Stimulated activated CD8-positive, alpha-beta memory T cell treated with anti-CD3 and anti-CD28 coated beads, Interleukin-15, amount 100 ng/mL, for 4 hours (primary cell): ENCODE measurements around the gene SLC45A1.

ENCODE experiments used
- DNase-seq, 2 donors: peaks; one replicate each; pipeline ENCODE4 v3.0.0-alpha.2; 2020; ENCODE audit warnings: low read depth in 2 of 2

Gene SLC45A1

GRCh38 chr1:8384577-8384976 is 66.7 kb downstream of the SLC45A1 start:
- no peak for DNase-seq

GRCh38 chr1:8386247-8386646 is 68.3 kb downstream of the SLC45A1 start:
- DNase-seq, result no peak

- no peak for DNase-seq
These were observed 71.0 kb downstream of the SLC45A1 start for GRCh38 chr1:8388732-8389562.

GRCh38 chr1:8389958-8390535 is 72.1 kb downstream of the SLC45A1 start:
- DNase-seq, result no peak

- no peak for DNase-seq
These were observed 72.8 kb downstream of the SLC45A1 start for GRCh38 chr1:8390707-8391106.

GRCh38 chr1:8392522-8392921 is 74.6 kb downstream of the SLC45A1 start:
- DNase-seq, result no peak
